Calu3 (cell line): Measurements from ENCODE around the gene IL20. TPM values are rescaled to one million over a fixed set of nuclear protein-coding genes. Genes with fewer than 3 reads are reported as not detected.

Source experiments
- BruUV-seq: library from RNA; stranded (reverse); fragments of 400-500 nt; replicated peaks from 2 replicates; lab custom pipeline; 2021; lab: Mats Ljungman, UMichigan
- CTCF ChIA-PET: fragments of 300-600 bp; sonication (Branson Sonifier 250); formaldehyde crosslinking; loops from one replicate; lab custom pipeline; 2022; ENCODE audit warnings: antibody characterized with exemption; lab: Charles Lee
- DNase-seq: peaks from one replicate; pipeline ENCODE4 v3.0.0; 2022
- H3K27ac Mint-ChIP-seq: one replicate; pipeline ENCODE4 v1.8.0; 2022; ENCODE audit warnings: mixed read lengths; ENCODE audit not compliant: unreplicated experiment
- H3K27me3 Mint-ChIP-seq: one replicate; pipeline ENCODE4 v1.8.0; 2022; ENCODE audit warnings: mixed read lengths; ENCODE audit not compliant: unreplicated experiment
- H3K36me3 Mint-ChIP-seq: one replicate; pipeline ENCODE4 v1.8.0; 2022; ENCODE audit warnings: mild to moderate bottlenecking, moderate library complexity, mixed read lengths; ENCODE audit not compliant: insufficient read depth, unreplicated experiment
- H3K4me1 Mint-ChIP-seq: one replicate; pipeline ENCODE4 v1.8.0; 2022; ENCODE audit warnings: mild to moderate bottlenecking, low read depth, mixed read lengths; ENCODE audit not compliant: unreplicated experiment
- H3K4me3 Mint-ChIP-seq: one replicate; pipeline ENCODE4 v1.8.0; 2022; ENCODE audit warnings: mild to moderate bottlenecking, low read depth, moderate library complexity, mixed read lengths; ENCODE audit not compliant: unreplicated experiment
- H3K9me3 Mint-ChIP-seq: one replicate; pipeline ENCODE4 v1.8.0; 2022; ENCODE audit warnings: low read depth, mixed read lengths; ENCODE audit not compliant: unreplicated experiment
- intact Hi-C: fragments of 100-400 bp; cut with micrococcal nuclease; formaldehyde crosslinking; loops from one replicate; pipeline ENCODE4 v1.10.0; 2022; ENCODE audit not compliant: unreplicated experiment
- total RNA-seq: library from RNA; stranded (reverse); gene quantifications from 2 replicates; pipeline ENCODE4 v1.2.3, GENCODE V29; 2022
- TF ChIP-seq, protein P1 (sequence below): fragments of 200-600 bp; IDR thresholded peaks from one replicate; pipeline ENCODE4 v1.8.0; 2022; ENCODE audit warnings: antibody characterized with exemption; ENCODE audit not compliant: unreplicated experiment

Gene IL20
- total RNA-seq, 1 experiment from 2014 or later: not detected

DNA sequence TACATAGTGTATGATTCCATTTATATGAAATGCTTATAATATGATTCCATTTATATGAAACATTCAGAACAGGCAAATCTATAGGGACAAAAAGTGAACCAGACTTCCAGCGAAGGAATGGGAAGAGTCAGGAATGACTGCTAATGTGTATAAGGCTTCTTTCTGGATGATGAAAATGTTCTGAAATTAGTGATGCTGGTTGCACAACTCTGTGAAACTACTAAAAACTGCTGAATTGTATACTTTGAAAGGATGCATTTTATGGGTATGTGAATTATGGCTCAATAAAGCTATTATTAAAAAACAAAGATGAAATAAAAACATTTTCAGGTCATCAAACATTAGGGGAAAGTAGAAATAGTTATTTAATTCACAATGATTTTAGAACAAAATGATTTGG lies 17.7 kb downstream of the IL20 start:
- H3K4me1 Mint-ChIP-seq: no peaks in the 10 kb centered on the region
- H3K4me3 Mint-ChIP-seq: no peak overlapping the region
- peaks cover 59% of the 10 kb centered on the region for H3K27me3 Mint-ChIP-seq
- no peak for DNase-seq
- H3K9me3 Mint-ChIP-seq: peaks cover 6% of the 10 kb centered on the region
- H3K36me3 Mint-ChIP-seq: no peaks in the 10 kb centered on the region
- intact Hi-C loops: no loop called here
- TF ChIP-seq, protein P1, sequence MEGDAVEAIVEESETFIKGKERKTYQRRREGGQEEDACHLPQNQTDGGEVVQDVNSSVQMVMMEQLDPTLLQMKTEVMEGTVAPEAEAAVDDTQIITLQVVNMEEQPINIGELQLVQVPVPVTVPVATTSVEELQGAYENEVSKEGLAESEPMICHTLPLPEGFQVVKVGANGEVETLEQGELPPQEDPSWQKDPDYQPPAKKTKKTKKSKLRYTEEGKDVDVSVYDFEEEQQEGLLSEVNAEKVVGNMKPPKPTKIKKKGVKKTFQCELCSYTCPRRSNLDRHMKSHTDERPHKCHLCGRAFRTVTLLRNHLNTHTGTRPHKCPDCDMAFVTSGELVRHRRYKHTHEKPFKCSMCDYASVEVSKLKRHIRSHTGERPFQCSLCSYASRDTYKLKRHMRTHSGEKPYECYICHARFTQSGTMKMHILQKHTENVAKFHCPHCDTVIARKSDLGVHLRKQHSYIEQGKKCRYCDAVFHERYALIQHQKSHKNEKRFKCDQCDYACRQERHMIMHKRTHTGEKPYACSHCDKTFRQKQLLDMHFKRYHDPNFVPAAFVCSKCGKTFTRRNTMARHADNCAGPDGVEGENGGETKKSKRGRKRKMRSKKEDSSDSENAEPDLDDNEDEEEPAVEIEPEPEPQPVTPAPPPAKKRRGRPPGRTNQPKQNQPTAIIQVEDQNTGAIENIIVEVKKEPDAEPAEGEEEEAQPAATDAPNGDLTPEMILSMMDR: no peak
- CTCF ChIA-PET: interaction anchor here (0.6 kb wide), 1 partner anchor 43 kb away, joined by 7 read pairs; no protein-coding TSS in a partner anchor
- BruUV-seq: no TSS peak
- no peak overlapping the region for H3K27ac Mint-ChIP-seq

DNA sequence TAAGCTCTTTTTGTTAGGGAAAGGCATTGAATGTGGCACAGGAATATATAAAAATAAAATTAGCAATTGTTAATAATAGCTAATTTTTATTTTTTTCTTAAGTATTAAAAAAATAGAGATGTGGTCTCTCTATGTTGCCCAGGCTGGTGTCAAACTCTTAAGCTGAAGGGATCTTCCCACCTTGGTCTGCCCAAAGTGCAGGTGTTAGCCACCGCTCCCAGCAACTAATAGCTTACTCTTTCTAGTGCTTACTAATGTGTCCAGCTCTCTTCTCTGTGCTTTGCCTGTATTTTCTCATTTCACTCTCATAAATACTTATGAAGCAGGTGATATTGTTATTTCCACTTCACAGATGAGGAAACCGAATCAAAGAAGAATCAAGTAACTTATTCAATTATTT lies 18.5 kb downstream of the IL20 start:
- no peak overlapping the region for H3K4me3 Mint-ChIP-seq
- H3K9me3 Mint-ChIP-seq: peaks cover 5% of the 10 kb centered on the region
- no peak overlapping the region for H3K27ac Mint-ChIP-seq
- peaks cover 66% of the 10 kb centered on the region for H3K27me3 Mint-ChIP-seq
- intact Hi-C loops: no loop called here
- CTCF ChIA-PET: interaction anchor here (0.6 kb wide), 1 partner anchor 43 kb away, joined by 7 read pairs; no protein-coding TSS in a partner anchor
- TF ChIP-seq, protein P1: no peak
- no peaks in the 10 kb centered on the region for H3K4me1 Mint-ChIP-seq
- no peaks in the 10 kb centered on the region for H3K36me3 Mint-ChIP-seq
- no TSS peak for BruUV-seq
- DNase-seq: no peak

DNA sequence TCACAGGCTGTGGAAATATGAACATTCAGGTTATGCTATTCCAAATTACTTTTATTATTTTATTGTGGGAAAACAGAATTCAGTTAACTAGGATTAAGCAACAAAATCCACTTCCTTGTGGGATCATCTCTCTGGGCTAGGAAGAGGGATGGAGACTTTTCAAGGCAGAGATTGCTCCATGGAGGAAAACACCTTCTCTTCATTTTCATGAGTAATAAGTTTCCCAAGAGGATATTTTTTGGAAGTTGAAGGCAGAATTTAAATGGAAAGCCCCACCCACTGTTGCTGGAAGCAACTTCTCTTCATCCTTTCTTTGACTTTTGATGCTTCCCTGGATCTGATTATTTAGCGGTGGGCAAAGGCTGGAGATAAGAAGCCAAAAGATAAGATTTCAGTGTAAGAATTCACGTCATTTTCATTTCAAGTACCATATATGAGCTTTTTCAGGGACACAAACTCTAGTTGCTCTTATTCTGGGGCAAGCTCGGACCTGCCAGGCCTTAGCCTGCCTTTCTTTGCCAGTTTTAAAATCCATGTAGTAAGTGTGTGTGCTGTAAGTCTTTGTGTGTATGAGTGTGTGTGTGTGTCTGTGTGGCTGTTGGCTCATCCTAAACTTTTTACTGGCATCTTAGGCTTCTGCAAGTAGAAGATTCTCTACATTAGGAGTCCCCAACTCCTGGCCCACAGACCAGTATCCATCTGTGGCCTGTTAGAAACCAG lies 20.1 kb downstream of the IL20 start:
- intact Hi-C loops: no loop called here
- no TSS peak for BruUV-seq
- H3K27ac Mint-ChIP-seq: no peak overlapping the region
- no peaks in the 10 kb centered on the region for H3K36me3 Mint-ChIP-seq
- H3K27me3 Mint-ChIP-seq: peaks cover 74% of the 10 kb centered on the region
- peaks cover 2% of the 10 kb centered on the region for H3K9me3 Mint-ChIP-seq
- no peak for DNase-seq
- H3K4me3 Mint-ChIP-seq: no peak overlapping the region
- TF ChIP-seq, protein P1: no peak
- CTCF ChIA-PET: interaction anchor here (0.7 kb wide), 1 partner anchor 255 kb away, joined by 3 read pairs; no protein-coding TSS in a partner anchor
- no peaks in the 10 kb centered on the region for H3K4me1 Mint-ChIP-seq

- Mint-ChIP-seq H3K27me3 (peaks cover 85% of the 10 kb centered on the region), H3K4me3 (no peak overlapping the region), H3K9me3 (peaks cover 2% of the 10 kb centered on the region), H3K27ac (no peak overlapping the region), H3K4me1 (no peaks in the 10 kb centered on the region), H3K36me3 (no peaks in the 10 kb centered on the region)
- DNase-seq: no peak
- CTCF ChIA-PET: no interaction called here
- intact Hi-C loops: no loop called here
- BruUV-seq: no TSS peak
- TF ChIP-seq, protein P1: no peak
Observed at GRCh38 chr1:206886831-206887230, 21.4 kb downstream of the IL20 start.
